Neural cell (in vitro differentiated cells): ENCODE data around the gene ZNF662. TPM values are rescaled to one million over a fixed set of nuclear protein-coding genes. Genes with fewer than 3 reads are reported as not detected.

ENCODE experiments used
- H2AFZ ChIP-seq: fragments of 200-600, 300-800 bp; sonication (generic), shearing (Covaris generic); 2 replicates; pipeline ENCODE4 v1.6.0; 2014; ENCODE audit warnings: low read depth, mild to moderate bottlenecking, antibody characterized with exemption, low read length, moderate library complexity
- H3F3A ChIP-seq: fragments of 200-600 bp; shearing (Covaris generic); 2 replicates; pipeline ENCODE4 v1.6.1; 2016; ENCODE audit warnings: mild to moderate bottlenecking, moderate library complexity, mixed read lengths, antibody characterized with exemption, low read length; ENCODE audit not compliant: insufficient read depth, poor library complexity, severe bottlenecking
- H3K27ac ChIP-seq: fragments of 200-600, 300-800 bp; sonication (generic), shearing (Covaris generic); 2 replicates; pipeline ENCODE4 v1.5.1; 2014; ENCODE audit warnings: mild to moderate bottlenecking, low read length, moderate library complexity
- H3K27me3 ChIP-seq: fragments of 300-800, 200-600 bp; sonication (generic), shearing (Covaris generic); 2 replicates; pipeline ENCODE4 v1.6.0; 2014; ENCODE audit warnings: mild to moderate bottlenecking, low read depth, low read length, moderate library complexity; ENCODE audit not compliant: insufficient read depth
- H3K36me3 ChIP-seq: fragments of 300-800, 200-600 bp; sonication (generic), shearing (Covaris generic); 2 replicates; pipeline ENCODE4 v1.5.1; 2014; ENCODE audit warnings: mild to moderate bottlenecking, antibody characterized with exemption, low read length, moderate library complexity; ENCODE audit not compliant: insufficient read depth
- H3K4me2 ChIP-seq: fragments of 300-800, 200-600 bp; sonication (generic), shearing (Covaris generic); 2 replicates; pipeline ENCODE4 v1.6.0; 2014; ENCODE audit warnings: mild to moderate bottlenecking, low read length
- H3K4me3 ChIP-seq: fragments of 300-800, 200-600 bp; sonication (generic), shearing (Covaris generic); 2 replicates; pipeline ENCODE4 v1.5.1; 2014; ENCODE audit warnings: mild to moderate bottlenecking, low read length, moderate library complexity
- H3K79me2 ChIP-seq: fragments of 200-600 bp; shearing (Covaris generic); replicated peaks from 2 replicates; pipeline ENCODE4 v1.6.0; 2014; ENCODE audit warnings: mild to moderate bottlenecking, low read length, moderate library complexity; ENCODE audit not compliant: insufficient read depth
- H3K9ac ChIP-seq: fragments of 300-800, 200-600 bp; sonication (generic), shearing (Covaris generic); 2 replicates; pipeline ENCODE4 v1.6.1; 2016; ENCODE audit warnings: mild to moderate bottlenecking, low read length, mixed read lengths
- H3K9me2 ChIP-seq: fragments of 200-600 bp; shearing (Covaris generic); 2 replicates; pipeline ENCODE4 v1.6.1; 2016; ENCODE audit warnings: mild to moderate bottlenecking, low read length, mixed read lengths; ENCODE audit not compliant: insufficient read depth
- H3K9me3 ChIP-seq: fragments of 200-600, 300-800 bp; sonication (generic), shearing (Covaris generic); 2 replicates; pipeline ENCODE4 v1.6.1; 2016; ENCODE audit warnings: mild to moderate bottlenecking, mixed run types, low read length, moderate library complexity, mixed read lengths
- H4K20me1 ChIP-seq: fragments of 200-600 bp; shearing (Covaris generic); 2 replicates; pipeline ENCODE4 v1.6.1; 2016; ENCODE audit warnings: mild to moderate bottlenecking, mixed run types; ENCODE audit not compliant: insufficient read depth
- EP300 ChIP-seq: fragments of 450-650 bp; conservative IDR thresholded peaks from 2 replicates; pipeline ENCODE4 v1.6.1; 2014; ENCODE audit warnings: antibody characterized with exemption, mild to moderate bottlenecking, moderate library complexity; ENCODE audit not compliant: poor library complexity, severe bottlenecking
- EZH2 ChIP-seq: fragments of 200-600, 300-800 bp; shearing (Covaris generic), sonication (generic); IDR thresholded peaks from 2 replicates; pipeline ENCODE4 v1.6.1; 2014; ENCODE audit warnings: antibody characterized with exemption, low read length, borderline replicate concordance, mild to moderate bottlenecking; ENCODE audit not compliant: insufficient read depth, poor library complexity, severe bottlenecking
- MXI1 ChIP-seq: fragments of 450-650 bp; conservative IDR thresholded peaks from 2 replicates; pipeline ENCODE4 v1.6.1; 2014; ENCODE audit warnings: antibody characterized with exemption, mild to moderate bottlenecking; ENCODE audit not compliant: poor library complexity, severe bottlenecking
- POLR2AphosphoS5 ChIP-seq: IDR thresholded peaks from 2 replicates; pipeline ENCODE4 v1.6.1; 2012
- RAD21 ChIP-seq: fragments of 450-650 bp; conservative IDR thresholded peaks from 2 replicates; pipeline ENCODE4 v1.6.1; 2014; ENCODE audit warnings: antibody characterized with exemption, mild to moderate bottlenecking, moderate library complexity
- SMC3 ChIP-seq: fragments of 450-650 bp; conservative IDR thresholded peaks from 2 replicates; pipeline ENCODE4 v1.6.1; 2014; ENCODE audit warnings: antibody characterized with exemption, mild to moderate bottlenecking, moderate library complexity; ENCODE audit not compliant: poor library complexity
- TAF1 ChIP-seq: IDR thresholded peaks from 2 replicates; pipeline ENCODE4 v1.6.1; 2012; ENCODE audit warnings: low read depth
- polyA plus RNA-seq: library from polyadenylated mRNA; depleted of rRNA; stranded (reverse); fragments of >200 nt; gene quantifications from 2 replicates; pipeline ENCODE4 v1.2.3, GENCODE V29; 2014
- TF ChIP-seq, protein P1 (sequence below): fragments of 450-650 bp; IDR thresholded peaks from 2 replicates; pipeline ENCODE4 v1.5.1; 2014; ENCODE audit warnings: antibody characterized with exemption, mild to moderate bottlenecking, moderate library complexity; ENCODE audit not compliant: poor library complexity, severe bottlenecking
- TF ChIP-seq, protein P2 (sequence below): IDR thresholded peaks from 2 replicates; pipeline ENCODE4 v1.6.1; 2012; ENCODE audit warnings: borderline replicate concordance

ZNF662 gene
- polyA plus RNA-seq, 1 donor from 2014 or later, result not detected

DNA sequence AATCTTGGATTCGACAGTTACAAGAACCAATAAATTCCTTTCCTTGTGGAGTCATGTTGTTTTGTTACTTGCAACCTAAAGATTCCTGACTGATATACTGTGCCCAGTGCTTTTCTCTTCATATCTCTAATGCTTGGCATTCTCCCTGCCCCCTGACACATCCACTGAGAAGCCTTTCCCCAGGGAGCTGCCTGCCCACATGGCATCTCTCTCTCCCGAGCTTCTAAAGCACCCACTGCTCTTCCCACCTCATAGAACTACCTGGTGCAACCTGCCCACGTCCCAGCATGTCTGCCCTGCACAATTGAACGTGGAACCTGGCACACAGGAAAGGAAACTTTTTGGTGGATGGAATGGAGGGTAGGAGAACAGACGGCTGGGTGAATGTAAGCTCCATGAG is 37.1 kb upstream of the ZNF662 start (continued):
- no peak for TF ChIP-seq EP300

DNA sequence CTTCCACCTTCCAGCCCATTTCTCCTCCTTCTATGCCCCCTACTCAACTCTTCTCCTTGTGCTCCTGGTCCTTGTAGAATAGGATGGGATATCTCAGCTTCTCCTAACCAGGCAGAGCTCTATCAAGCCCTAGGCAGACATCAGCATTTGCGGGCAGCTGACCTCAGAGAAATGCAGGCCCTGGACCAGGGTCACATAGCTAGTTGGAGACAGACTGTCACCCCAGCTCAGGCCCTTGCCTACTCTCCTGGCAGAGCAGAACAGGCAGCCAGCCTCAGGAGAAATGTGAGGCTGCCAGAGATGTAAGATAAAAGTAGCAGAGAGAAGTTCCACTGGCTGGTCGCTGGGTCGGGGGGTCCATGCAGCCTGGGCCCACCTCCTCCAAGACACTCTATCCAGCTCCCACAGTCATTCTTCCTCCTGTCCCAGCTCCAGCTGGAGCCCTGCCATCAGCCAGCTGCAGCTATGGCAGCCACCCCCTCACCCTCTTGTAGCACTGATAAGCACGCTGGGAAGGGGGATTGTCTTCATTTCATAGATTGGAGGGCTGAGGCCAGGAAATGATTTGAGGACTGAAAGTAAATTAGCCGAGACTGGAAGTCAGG is 34.2 kb upstream of the ZNF662 start:
- TF ChIP-seq SMC3 (no peak), POLR2AphosphoS5 (no peak), MXI1 (no peak), EP300 (no peak), EZH2 (no peak), RAD21 (no peak), TAF1 (no peak)
- TF ChIP-seq, protein P1, sequence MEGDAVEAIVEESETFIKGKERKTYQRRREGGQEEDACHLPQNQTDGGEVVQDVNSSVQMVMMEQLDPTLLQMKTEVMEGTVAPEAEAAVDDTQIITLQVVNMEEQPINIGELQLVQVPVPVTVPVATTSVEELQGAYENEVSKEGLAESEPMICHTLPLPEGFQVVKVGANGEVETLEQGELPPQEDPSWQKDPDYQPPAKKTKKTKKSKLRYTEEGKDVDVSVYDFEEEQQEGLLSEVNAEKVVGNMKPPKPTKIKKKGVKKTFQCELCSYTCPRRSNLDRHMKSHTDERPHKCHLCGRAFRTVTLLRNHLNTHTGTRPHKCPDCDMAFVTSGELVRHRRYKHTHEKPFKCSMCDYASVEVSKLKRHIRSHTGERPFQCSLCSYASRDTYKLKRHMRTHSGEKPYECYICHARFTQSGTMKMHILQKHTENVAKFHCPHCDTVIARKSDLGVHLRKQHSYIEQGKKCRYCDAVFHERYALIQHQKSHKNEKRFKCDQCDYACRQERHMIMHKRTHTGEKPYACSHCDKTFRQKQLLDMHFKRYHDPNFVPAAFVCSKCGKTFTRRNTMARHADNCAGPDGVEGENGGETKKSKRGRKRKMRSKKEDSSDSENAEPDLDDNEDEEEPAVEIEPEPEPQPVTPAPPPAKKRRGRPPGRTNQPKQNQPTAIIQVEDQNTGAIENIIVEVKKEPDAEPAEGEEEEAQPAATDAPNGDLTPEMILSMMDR, result no peak
- TF ChIP-seq, protein P2, sequence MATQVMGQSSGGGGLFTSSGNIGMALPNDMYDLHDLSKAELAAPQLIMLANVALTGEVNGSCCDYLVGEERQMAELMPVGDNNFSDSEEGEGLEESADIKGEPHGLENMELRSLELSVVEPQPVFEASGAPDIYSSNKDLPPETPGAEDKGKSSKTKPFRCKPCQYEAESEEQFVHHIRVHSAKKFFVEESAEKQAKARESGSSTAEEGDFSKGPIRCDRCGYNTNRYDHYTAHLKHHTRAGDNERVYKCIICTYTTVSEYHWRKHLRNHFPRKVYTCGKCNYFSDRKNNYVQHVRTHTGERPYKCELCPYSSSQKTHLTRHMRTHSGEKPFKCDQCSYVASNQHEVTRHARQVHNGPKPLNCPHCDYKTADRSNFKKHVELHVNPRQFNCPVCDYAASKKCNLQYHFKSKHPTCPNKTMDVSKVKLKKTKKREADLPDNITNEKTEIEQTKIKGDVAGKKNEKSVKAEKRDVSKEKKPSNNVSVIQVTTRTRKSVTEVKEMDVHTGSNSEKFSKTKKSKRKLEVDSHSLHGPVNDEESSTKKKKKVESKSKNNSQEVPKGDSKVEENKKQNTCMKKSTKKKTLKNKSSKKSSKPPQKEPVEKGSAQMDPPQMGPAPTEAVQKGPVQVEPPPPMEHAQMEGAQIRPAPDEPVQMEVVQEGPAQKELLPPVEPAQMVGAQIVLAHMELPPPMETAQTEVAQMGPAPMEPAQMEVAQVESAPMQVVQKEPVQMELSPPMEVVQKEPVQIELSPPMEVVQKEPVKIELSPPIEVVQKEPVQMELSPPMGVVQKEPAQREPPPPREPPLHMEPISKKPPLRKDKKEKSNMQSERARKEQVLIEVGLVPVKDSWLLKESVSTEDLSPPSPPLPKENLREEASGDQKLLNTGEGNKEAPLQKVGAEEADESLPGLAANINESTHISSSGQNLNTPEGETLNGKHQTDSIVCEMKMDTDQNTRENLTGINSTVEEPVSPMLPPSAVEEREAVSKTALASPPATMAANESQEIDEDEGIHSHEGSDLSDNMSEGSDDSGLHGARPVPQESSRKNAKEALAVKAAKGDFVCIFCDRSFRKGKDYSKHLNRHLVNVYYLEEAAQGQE, result no peak
- no peaks in the 10 kb centered on the region for H3K9me3 ChIP-seq
- no peaks in the 10 kb centered on the region for H3K27me3 ChIP-seq
- H3F3A ChIP-seq, result no peaks in the 10 kb centered on the region
- H2AFZ ChIP-seq, result no peak overlapping the region
- no peaks in the 10 kb centered on the region for H4K20me1 ChIP-seq
- no peak overlapping the region for H3K27ac ChIP-seq
- H3K4me3 ChIP-seq, result no peak overlapping the region
- no peaks in the 10 kb centered on the region for H3K36me3 ChIP-seq
- no peaks in the 10 kb centered on the region for H3K79me2 ChIP-seq
- H3K9me2 ChIP-seq, result no peaks in the 10 kb centered on the region
- H3K9ac ChIP-seq, result no peak overlapping the region
- no peak overlapping the region for H3K4me2 ChIP-seq

DNA sequence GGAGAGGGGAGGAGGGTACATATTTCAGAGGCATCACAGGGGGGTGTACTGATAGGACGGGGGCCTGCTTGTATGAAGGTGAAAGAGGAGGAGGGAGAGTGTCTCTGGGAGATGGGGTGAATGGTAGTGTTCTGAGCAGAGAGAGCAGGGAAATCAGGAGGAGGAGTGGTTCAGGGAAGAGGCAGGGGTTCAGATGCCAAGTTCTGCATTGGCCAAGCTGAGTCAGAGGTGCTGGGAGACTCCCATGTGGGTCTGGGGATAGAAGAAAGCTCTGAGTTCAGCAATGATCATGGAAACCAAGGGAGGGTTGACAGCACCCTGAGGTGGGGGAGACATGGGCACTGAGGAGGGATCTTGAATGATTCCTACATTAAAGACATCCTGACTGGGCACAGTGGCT is 33.2 kb upstream of the ZNF662 start:
- no peak overlapping the region for H3K27ac ChIP-seq
- H3K9me3 ChIP-seq, result no peaks in the 10 kb centered on the region
- no peaks in the 10 kb centered on the region for H3F3A ChIP-seq
- no peaks in the 10 kb centered on the region for H4K20me1 ChIP-seq
- no peaks in the 10 kb centered on the region for H3K9me2 ChIP-seq
- TF ChIP-seq, protein P2, result no peak
- no peak overlapping the region for H2AFZ ChIP-seq
- no peak overlapping the region for H3K4me2 ChIP-seq
- no peak overlapping the region for H3K9ac ChIP-seq
- H3K79me2 ChIP-seq, result no peaks in the 10 kb centered on the region
- H3K4me3 ChIP-seq, result no peak overlapping the region
- H3K36me3 ChIP-seq, result no peaks in the 10 kb centered on the region
- no peaks in the 10 kb centered on the region for H3K27me3 ChIP-seq
